GM18505 (cell line): ENCODE data around the gene GALNT10.

Experiments
- ATAC-seq: cut with Tn5 transposase; IDR thresholded peaks from one replicate; pipeline ENCODE4 v1.9.1; 2021; ENCODE audit not compliant: unreplicated experiment
- POLR2A ChIP-seq: IDR thresholded peaks from 4 replicates; pipeline ENCODE4 v1.6.1; 2011; ENCODE audit warnings: borderline replicate concordance; ENCODE audit not compliant: insufficient read depth, insufficient read length; ENCODE audit errors: extremely low read depth

Gene GALNT10

DNA sequence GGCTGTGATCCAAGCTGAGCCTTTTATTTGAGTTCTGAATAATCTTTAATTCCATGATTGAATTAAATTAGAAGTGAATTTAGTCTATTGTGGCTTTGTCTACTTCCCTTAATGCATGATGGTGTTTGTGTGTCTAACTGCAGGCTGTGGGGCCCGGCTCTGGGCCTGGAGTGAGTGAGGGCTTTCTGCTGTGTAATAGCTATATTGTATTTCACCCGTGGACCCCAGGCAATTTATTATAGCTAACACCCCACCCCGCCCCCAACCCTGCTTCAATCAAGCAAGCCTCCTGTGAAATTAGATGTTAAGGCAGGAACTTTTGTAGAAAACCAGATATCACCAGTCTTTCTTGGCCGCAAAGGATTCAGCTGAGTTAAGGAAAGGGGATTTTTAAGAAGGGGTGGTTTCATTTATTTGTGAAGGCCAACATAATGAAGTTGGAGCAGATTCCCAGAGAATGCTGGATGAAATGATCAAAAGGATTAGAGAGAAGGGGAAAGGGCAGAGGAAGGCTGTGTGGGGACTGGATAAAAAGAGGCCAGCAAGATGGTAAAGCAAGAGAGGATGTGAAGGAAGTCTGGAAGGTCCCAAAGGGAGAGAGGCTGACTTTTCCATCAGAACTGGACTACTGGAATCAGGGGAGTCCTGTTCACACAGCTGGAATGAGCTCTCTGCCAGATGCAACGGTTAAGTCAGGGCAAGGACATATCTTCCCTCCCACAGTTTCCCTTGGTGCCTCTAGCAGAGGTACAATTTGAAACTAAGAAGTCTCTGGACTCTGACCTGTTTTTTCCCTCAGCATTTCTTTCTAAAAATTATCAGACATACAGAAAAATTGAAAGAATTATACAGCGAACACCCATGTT, 129.9 kb downstream of the GALNT10 start:
- no peak for TF ChIP-seq POLR2A

DNA sequence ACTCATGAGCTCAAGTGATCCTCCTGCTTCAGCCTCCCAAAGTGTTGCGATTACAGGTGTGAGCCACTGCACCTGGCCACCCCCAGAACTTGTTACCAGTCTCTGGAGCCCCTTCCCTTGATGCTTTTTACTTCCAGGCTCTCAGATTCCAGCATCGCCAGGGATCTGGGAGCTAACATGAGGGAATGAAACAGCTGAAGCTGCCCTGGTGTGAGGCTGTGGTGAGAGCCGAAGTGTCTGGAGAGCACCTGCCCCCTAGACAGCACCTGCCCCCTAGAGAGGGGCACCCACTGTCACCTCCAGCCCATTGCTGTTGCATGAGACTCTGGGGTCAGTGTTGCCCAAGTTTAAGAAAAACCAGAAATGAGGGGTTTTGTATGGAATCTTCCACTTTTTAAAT, 131.0 kb downstream of the GALNT10 start:
- ATAC-seq, result no peak
- TF ChIP-seq POLR2A, result no peak

More for the DNA sequence above, 129.9 kb downstream of the GALNT10 start:
- ATAC-seq, result no peak

DNA sequence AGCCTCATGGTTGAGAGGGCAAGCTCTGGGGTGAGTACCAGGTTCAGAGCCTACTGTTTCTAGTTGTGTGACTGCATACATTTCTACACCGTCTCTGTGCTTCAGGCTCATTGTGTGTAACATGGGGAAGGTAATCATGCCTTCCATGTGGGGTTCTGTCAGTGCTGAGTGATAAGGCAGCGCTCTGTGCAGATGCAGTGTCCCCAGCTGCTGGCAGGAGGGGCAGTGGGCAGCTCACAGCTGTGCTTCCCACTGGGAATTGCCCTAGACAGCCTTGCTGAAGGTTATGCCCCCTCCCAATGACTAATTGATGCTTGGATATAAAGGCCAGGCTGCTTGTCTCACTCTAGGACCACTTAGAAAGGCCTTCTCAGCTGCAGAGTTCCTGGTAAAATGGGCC, 133.5 kb downstream of the GALNT10 start:
- ATAC-seq, result no peak

DNA sequence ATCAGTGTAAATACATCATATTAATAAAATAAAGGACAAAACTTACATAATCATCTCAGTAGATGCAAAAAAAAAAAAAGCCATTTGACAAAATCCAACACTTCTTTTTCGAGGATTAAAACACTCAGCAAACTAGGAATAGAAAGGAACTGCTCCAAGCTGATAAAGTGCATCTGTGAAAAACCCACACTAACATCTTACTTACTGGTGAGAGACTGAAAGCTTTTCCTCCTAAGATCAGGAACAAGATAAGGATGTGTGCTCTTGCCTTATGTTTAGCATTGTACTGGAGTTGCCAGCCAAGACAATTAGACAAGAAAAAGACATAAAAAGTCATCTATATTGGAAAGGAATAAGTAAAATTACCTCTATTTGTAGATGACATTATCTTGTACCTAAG, 135.0 kb downstream of the GALNT10 start:
- no peak for TF ChIP-seq POLR2A
- no peak for ATAC-seq

More for the DNA sequence above, 133.5 kb downstream of the GALNT10 start:
- TF ChIP-seq POLR2A, result no peak

DNA sequence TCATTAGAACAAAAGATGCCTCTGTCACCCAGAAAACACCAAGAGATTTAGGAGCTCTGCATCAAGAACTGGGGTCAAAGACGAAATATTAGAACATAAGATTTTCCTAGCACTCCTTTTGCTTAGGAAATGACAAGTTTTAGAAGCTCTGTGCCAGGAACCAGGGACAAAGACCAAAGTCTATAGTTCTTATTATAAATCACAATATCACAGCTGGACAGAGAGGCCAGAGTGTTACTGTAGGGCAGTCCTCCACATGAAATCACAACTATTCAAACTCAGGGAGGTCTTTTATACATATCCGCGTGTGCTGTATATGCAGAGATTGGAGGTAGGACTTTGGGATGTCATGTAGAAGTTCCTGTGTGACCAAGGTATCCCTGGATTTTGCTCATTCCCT, 138.5 kb downstream of the GALNT10 start:
- ATAC-seq, result no peak
- no peak for TF ChIP-seq POLR2A

DNA sequence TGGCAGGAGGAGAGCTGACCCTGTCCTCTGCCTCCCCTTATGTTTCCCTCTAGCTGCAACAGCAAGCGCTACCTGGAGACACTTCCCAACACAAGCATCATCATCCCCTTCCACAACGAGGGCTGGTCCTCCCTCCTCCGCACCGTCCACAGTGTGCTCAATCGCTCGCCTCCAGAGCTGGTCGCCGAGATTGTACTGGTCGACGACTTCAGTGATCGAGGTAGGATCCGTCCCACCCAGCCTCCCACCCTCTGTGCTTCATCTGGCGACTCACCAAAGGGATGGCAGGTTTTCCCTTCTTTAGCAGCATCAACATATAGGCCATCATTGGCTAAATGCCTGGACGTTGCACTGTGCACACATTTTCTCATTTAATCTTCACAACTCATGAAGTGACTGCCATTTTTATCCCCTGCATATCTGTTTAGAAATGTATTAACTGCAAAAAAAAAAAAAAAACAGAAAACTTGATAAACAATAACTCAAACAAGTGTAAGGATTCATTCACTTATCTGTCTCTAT, 139.0 kb downstream of the GALNT10 start:
- no peak for TF ChIP-seq POLR2A
- ATAC-seq, result no peak

DNA sequence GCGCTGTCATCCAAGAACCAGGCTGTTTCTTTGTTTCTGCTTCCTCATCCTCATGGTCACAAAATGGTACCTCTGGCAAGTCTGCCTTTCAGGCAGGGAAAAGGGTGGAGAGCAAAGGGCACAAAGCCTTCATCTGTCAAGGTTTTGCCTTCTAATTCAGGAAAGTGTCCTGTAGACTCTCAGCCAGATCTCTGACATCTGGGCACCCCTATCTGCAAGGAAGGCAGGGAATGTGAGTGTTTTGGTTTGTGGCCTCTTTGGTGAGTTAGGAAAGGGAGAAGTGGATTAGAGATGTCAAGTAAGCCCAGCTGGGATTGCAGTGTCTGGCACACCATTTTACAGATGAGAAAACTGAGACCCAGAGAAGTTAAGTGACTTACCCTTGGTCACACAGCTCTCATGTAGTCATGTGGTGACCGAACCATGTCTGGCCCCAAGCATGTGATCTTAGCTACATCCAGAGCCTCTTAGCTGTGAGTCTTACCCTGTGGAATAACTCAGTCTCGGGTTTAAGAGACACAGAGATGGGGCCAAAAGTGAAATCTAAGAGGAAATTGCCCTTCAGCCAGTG, 139.6 kb downstream of the GALNT10 start:
- no peak for ATAC-seq
- no peak for TF ChIP-seq POLR2A

DNA sequence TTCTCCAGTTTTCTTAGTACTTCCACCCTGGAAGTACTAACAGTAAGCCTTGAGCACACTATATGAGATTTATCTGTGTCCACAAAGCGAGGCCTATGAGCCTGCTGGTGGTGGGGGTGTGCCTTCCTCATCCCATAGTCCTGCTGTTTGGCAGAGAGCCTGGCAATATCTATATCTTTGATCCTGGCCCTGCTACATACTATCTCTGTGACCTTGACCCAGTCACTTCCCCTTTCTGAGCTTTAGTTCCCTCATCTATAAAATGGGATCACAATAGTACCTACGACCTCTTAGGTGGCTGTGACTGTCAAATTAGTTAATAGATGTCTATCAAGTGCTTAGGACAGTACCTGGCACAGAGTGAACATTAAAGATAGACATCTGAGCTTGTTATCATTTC, 140.7 kb downstream of the GALNT10 start:
- TF ChIP-seq POLR2A, result no peak
- no peak for ATAC-seq

DNA sequence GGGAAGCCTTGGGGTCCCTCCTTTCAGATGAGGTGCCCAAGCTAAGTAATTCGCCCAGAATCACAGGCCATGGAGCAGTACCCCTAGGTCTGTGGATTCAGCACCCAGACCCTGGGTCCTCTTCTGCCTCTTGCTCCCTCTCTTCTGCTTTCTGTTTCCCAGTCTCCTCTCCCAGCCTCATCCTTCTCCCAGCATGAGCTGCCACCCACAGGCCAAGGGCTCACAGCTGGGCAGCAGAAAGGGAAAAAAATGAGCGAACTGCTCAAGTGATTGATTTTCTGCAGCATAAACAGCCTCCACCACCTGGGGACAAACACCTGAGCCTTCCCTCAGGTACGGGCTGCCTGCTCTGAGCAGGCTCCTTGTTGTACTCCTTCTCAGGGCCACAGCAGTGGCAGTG, 141.4 kb downstream of the GALNT10 start:
- TF ChIP-seq POLR2A, result no peak
- ATAC-seq, result no peak

DNA sequence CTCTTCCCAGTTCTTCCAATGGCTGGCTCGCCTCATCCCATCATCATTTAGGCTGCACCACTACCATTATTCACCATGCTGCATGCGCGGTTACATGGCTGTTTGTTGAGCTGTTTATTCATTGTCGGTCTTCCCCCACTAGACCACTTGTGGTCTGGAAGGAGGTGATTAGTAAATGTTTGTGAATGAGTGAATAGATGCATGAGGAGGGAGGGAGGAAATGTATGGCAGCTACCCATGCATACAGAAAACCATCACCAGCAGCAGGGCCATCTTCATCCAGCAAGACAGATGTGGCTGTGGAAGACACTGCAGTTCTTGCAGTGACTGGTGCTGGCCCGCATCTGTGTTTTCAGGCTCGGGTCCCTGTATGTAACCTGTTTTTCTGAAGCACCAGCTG, 141.9 kb downstream of the GALNT10 start:
- TF ChIP-seq POLR2A, result no peak
- ATAC-seq, result no peak

DNA sequence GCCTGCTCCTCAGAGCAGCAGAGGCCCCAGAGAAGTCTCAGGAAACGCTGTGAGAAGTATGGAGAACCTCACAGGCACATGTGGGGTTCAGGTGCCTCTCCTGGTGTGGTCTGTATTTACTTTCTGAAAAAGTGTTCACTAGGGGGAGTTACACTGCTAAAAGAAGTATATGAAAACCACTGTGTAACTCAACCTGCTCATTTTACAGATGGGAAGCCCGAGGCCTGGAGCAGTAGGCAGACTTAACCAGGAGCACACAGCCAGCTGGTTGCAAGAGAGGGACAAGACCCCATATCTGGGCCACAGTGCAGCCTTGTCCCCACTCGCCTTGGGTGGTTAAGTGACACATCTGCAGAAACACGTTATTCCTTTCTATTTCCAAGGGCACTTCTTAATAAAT, 142.5 kb downstream of the GALNT10 start:
- TF ChIP-seq POLR2A, result no peak
- no peak for ATAC-seq

DNA sequence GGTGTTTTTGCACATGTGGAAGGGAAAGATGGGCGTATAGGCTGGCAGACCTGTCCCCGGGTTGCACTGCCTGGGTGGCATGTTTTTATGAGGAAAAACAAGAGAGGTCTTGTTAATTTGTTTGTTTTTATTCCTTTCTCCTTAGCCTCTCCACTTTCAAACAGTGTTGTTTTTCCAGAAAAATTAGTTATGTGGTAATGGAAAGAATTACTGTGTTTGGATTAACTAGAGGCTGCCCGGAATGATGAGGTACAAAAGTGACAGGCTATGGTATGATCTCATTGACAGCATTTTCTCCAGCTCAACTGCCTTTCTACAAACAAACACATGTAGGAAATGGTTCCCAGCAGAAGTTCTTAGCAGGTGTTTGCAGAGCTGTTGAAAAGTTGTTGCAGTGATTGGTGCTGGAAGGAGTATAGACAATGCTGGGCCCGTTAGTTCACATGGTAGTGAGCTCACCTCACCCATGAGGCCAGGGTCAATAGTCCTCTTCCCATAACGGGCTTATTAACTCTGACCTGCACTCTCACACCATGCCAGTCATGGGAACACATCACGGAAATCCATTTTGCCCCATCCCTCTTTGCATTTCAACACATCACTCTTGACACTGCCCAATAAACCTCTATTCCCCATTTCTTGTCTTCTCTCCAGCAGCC, 144.0 kb downstream of the GALNT10 start:
- ATAC-seq, result no peak
- no peak for TF ChIP-seq POLR2A

DNA sequence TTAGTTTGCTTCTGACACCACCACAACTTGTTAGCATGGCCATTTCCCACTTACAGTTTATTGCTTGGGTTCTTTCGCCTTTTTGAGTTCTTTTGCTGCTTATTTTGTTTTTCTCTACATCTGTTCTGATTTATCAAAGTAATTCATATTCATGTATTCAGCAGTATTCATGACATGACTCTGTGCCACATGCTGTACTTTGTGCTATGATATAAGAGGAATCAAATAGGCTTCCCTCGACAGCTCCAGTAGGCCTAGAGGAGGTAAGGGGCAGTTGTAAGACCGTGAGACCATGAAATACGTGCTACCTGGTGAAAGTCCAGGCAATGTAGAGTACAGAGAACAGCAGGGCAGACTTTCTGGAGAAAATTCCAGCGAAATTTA, 144.5 kb downstream of the GALNT10 start:
- ATAC-seq, result no peak
- no peak for TF ChIP-seq POLR2A
